GM19240 (cell line): ENCODE results near the gene PRCP.
"Not testable (repeated sequence)": the region's sequence is repeated elsewhere in the genome, so short reads cannot be mapped to it uniquely, and the experiment has no call there.

ENCODE experiments used
- DNase-seq: peaks from one replicate; pipeline ENCODE4 v3.0.0; 2011; ENCODE audit warnings: low spot score; ENCODE audit not compliant: insufficient read length

PRCP gene

GRCh38 chr11:82872377-82873150, 27.7 kb downstream of the PRCP start:
- no peak for DNase-seq

- no peak for DNase-seq
These were observed 28.6 kb downstream of the PRCP start for GRCh38 chr11:82871646-82872045.

- DNase-seq = no peak
These were observed 30.6 kb downstream of the PRCP start for GRCh38 chr11:82869657-82870056.

- DNase-seq = peak; percentile 33
These were observed 32.6 kb downstream of the PRCP start for GRCh38 chr11:82867495-82868082.

- DNase-seq = no peak
These were observed 34.4 kb downstream of the PRCP start for GRCh38 chr11:82865841-82866240.

GRCh38 chr11:82864268-82864667, 36.0 kb downstream of the PRCP start:
- peak; percentile 13 for DNase-seq

GRCh38 chr11:82863209-82863608, 37.0 kb downstream of the PRCP start:
- no peak for DNase-seq

GRCh38 chr11:82862379-82862778, 37.9 kb downstream of the PRCP start:
- no peak for DNase-seq

- no peak for DNase-seq
These were observed 40.5 kb downstream of the PRCP start for GRCh38 chr11:82859750-82860149.

- no peak for DNase-seq
These were observed 41.6 kb downstream of the PRCP start for GRCh38 chr11:82858556-82859091.

- DNase-seq = no peak
These were observed 42.1 kb downstream of the PRCP start for GRCh38 chr11:82858133-82858532.

GRCh38 chr11:82857145-82857544, 43.1 kb downstream of the PRCP start:
- no peak for DNase-seq

GRCh38 chr11:82855616-82856015, 44.6 kb downstream of the PRCP start:
- DNase-seq = no peak

- not testable (repeated sequence) for DNase-seq
These were observed 45.3 kb downstream of the PRCP start for GRCh38 chr11:82854916-82855315.

- DNase-seq = no peak
These were observed 46.0 kb downstream of the PRCP start for GRCh38 chr11:82854242-82854641.

GRCh38 chr11:82848829-82849228, 51.4 kb downstream of the PRCP start:
- DNase-seq = no peak

- DNase-seq = no peak
These were observed 54.6 kb downstream of the PRCP start for GRCh38 chr11:82845356-82846353.

- DNase-seq = no peak
These were observed 57.0 kb downstream of the PRCP start for GRCh38 chr11:82843057-82843795.

- no peak for DNase-seq
These were observed 58.2 kb downstream of the PRCP start for GRCh38 chr11:82842019-82842418.

GRCh38 chr11:82837650-82838049, 62.6 kb downstream of the PRCP start:
- no peak for DNase-seq

- no peak for DNase-seq
These were observed 67.2 kb downstream of the PRCP start for GRCh38 chr11:82832983-82833382.
